RWPE2 (cell line): ENCODE measurements around the gene GPR107.

Source experiments
- ATAC-seq: fragments of 200-7000 bp; cut with Tn5 transposase; 3 replicates; pipeline ENCODE4 v1.9.1; 2021; ENCODE audit warnings: low read depth
- DNase-seq: peaks from one replicate; pipeline ENCODE4 v3.0.0-alpha.2; 2020; ENCODE audit warnings: low spot score
- H3K27ac ChIP-seq: fragments of 450-650 bp; 2 replicates; pipeline ENCODE4 v1.5.1; 2017; ENCODE audit warnings: mild to moderate bottlenecking; ENCODE audit not compliant: poor library complexity, severe bottlenecking
- H3K27me3 ChIP-seq: fragments of 250-450 bp; sonication (Bioruptor Pico); 2 replicates; pipeline ENCODE4 v1.5.1; 2021; ENCODE audit warnings: mild to moderate bottlenecking, moderate library complexity; ENCODE audit not compliant: insufficient read depth, poor library complexity, severe bottlenecking
- H3K36me3 ChIP-seq: fragments of 250-450 bp; sonication (Bioruptor Pico); 2 replicates; pipeline ENCODE4 v1.5.1; 2020; ENCODE audit warnings: low read depth, mild to moderate bottlenecking, moderate library complexity
- H3K4me1 ChIP-seq: fragments of 250-450 bp; sonication (Bioruptor Pico); 2 replicates; pipeline ENCODE4 v1.5.1; 2021; ENCODE audit warnings: mild to moderate bottlenecking, moderate library complexity; ENCODE audit not compliant: insufficient read depth, poor library complexity, severe bottlenecking
- H3K4me3 ChIP-seq: fragments of 250-450 bp; sonication (Bioruptor Pico); 2 replicates; pipeline ENCODE4 v1.5.1; 2021; ENCODE audit warnings: mild to moderate bottlenecking, moderate library complexity; ENCODE audit not compliant: severe bottlenecking
- H3K9me3 ChIP-seq: fragments of 250-450 bp; sonication (Bioruptor Pico); 2 replicates; pipeline ENCODE4 v1.5.1; 2021; ENCODE audit warnings: mild to moderate bottlenecking, moderate library complexity; ENCODE audit not compliant: severe bottlenecking
- TF ChIP-seq, protein P1 (sequence below): fragments of 450-650 bp; IDR thresholded peaks from one replicate; pipeline ENCODE4 v1.5.1; 2017; ENCODE audit warnings: mild to moderate bottlenecking, moderate library complexity; ENCODE audit not compliant: poor library complexity, severe bottlenecking

The GPR107 gene

DNA sequence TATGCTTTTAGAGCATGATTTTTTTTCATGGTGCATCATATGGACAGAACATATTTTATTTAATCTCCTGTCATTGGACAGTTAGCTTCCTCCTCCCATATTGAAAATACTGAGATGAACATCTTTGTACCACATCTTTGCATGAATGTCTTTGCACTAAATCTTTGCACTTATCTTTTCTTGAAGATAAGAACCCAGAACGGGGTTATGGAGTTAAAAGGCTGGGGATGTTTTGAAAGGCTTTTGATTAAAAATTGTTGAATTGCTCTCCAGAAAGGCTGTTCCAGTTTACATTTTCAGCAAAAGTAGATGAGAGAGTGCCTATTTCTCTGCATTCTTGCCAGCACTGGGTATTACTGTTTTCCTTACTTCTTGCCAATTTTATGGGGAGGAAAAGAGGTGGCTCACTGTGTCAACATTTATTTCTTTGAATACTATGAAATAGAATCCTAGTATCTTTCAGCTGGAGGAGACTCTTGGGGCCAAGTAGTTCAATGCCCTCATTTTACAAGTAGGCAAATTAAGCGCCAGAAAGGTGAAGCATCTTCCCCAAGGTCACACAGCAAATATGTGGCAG lies 125.7 kb downstream of the GPR107 start:
- ATAC-seq (no peak), DNase-seq (no peak)

DNA sequence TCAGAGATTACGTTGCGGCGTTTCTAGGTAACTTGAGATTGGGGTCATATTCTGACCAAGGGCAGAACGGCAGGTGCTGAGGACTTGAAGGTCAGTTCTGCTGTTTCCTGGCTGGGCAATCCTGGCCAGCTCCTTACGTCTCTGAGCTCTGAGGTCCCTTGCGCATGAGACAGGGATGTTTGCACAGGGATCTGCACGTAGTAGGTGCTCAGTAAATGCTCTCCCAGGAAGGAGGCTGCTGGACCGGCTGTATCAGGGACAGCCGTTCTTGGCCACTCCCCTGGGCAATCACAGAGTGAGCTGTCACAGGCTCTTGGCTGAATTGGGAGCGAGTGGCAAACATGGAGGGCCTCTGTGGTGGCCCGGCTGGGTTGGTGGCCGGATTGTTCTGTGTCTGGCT lies 126.8 kb downstream of the GPR107 start:
- TF ChIP-seq, protein P1, sequence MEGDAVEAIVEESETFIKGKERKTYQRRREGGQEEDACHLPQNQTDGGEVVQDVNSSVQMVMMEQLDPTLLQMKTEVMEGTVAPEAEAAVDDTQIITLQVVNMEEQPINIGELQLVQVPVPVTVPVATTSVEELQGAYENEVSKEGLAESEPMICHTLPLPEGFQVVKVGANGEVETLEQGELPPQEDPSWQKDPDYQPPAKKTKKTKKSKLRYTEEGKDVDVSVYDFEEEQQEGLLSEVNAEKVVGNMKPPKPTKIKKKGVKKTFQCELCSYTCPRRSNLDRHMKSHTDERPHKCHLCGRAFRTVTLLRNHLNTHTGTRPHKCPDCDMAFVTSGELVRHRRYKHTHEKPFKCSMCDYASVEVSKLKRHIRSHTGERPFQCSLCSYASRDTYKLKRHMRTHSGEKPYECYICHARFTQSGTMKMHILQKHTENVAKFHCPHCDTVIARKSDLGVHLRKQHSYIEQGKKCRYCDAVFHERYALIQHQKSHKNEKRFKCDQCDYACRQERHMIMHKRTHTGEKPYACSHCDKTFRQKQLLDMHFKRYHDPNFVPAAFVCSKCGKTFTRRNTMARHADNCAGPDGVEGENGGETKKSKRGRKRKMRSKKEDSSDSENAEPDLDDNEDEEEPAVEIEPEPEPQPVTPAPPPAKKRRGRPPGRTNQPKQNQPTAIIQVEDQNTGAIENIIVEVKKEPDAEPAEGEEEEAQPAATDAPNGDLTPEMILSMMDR, result no peak
- H3K4me3 ChIP-seq, result no peak overlapping the region
- H3K27me3 ChIP-seq, result no peaks in the 10 kb centered on the region
- ATAC-seq (no peak), DNase-seq (peak; percentile 18)
- H3K36me3 ChIP-seq, result peaks cover 6% of the 10 kb centered on the region; the same call in 1 of the 2 replicates
- peaks cover 3% of the 10 kb centered on the region for H3K4me1 ChIP-seq
- no peak overlapping the region for H3K27ac ChIP-seq
- H3K9me3 ChIP-seq, result no peaks in the 10 kb centered on the region

More for the DNA sequence above, 125.7 kb downstream of the GPR107 start:
- H3K4me3 ChIP-seq, result no peak overlapping the region
- H3K27ac ChIP-seq, result no peak overlapping the region
- no peaks in the 10 kb centered on the region for H3K9me3 ChIP-seq
- peaks cover 3% of the 10 kb centered on the region for H3K4me1 ChIP-seq
- TF ChIP-seq, protein P1, result no peak
- peaks cover 6% of the 10 kb centered on the region; the same call in 1 of the 2 replicates for H3K36me3 ChIP-seq
- no peaks in the 10 kb centered on the region for H3K27me3 ChIP-seq

DNA sequence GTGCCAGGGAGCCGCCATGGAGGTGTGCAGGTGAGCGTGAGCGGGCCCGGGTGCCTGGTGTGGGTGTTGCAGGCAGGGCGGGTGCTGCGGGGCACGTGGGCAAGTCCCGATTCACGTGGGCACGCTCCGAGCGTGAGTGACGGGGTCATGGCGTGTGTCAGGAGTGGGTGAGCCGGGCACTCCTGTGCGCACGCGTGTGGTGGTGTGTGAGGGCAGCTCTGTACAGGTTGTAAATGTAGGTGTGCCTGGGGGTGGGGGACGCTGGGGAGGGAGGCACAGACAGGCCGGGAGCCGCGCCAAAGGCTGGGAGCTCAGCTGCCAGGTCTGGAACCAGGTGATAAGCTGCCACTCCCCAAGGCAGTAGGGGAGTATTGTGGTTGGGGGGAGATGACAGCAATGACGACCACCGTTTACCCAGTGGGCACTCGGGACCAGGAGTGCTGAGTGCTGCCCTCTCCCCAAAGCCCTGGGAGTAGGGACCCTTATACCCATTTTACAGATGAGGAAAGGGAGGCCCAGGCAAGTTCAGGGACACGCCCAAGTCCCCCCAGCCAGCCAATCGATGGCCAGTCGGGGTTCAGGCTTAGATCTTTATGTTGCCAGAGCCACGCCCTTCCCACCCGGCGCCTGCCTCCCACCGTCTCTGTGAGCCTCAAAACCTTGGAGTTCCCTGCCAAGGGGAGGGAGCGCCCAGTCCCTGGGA lies 128.1 kb downstream of the GPR107 start:
- Histone ChIP-seq H3K9me3 (no peaks in the 10 kb centered on the region), H3K4me3 (no peak overlapping the region), H3K27me3 (no peaks in the 10 kb centered on the region), H3K36me3 (0 out of 2 replicates have a peak, but pooled peaks cover 3% of the 10 kb centered on the region), H3K4me1 (peaks cover 3% of the 10 kb centered on the region), H3K27ac (no peak overlapping the region)
- peak; percentile 65 for DNase-seq
- no peak for ATAC-seq
- TF ChIP-seq, protein P1, result no peak

DNA sequence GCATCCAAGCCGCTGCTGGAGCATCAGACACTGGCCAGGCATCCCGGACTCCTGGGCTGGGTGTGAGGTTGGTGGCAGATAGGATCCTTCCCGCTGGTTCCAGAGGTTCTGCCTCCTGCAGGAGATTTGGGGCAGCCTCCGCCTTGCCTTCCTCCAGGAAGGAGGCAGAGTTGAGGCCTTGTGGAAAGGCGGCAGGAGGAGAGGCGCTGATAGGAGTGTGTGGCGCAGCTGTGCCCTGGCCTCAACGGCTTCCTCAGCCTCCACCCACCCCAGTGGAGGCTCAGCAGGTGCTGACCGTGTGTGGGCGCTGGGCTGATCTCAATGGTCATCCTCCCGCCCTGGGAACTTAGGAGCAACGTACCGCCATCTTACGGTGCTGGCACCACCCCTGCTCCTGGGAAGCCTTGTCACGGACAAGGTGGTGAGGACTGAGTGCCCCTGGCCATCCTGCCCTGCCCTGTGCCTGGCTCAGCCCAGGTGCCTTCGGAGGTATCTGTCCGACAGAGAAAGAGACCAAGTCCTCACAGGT lies 128.7 kb downstream of the GPR107 start:
- TF ChIP-seq, protein P1, result no peak
- Histone ChIP-seq H3K27ac (no peak overlapping the region), H3K36me3 (0 out of 2 replicates have a peak, but pooled peaks cover 3% of the 10 kb centered on the region), H3K9me3 (no peaks in the 10 kb centered on the region), H3K4me1 (peaks cover 3% of the 10 kb centered on the region), H3K27me3 (no peaks in the 10 kb centered on the region), H3K4me3 (no peak overlapping the region)
- DNase-seq, result no peak
- ATAC-seq, result no peak; the same call in 2 of the 3 replicates
